ENCODE results near the gene SDC3.

Gene SDC3

DNA sequence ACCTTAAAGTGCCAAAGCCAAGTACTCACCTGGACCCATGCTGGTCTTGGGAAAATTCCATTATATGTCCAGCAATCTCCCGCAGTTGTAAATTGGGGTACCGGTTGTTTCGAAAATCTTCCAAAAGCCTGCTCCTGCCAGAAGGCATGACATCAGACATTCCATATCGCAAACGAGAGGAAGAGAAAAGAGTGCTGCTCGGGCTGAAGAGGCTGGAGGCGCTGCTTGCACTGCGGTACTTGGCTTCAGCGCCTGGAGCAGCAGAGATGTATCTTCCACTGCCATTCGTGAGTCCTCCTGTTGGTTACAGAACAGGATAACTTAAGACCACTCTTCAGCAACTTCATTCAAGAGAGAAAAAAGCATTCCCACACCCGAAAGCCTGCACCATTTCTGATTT, 45.1 kb upstream of the SDC3 start:
- no peak overlapping the region for H3K27ac ChIP-seq (replicated peaks)
- no peak for DNase-seq (ENCODE audit: low read depth in 1 of 2, low spot score in 1 of 2)

GRCh38 chr1:30952098-30952497, 43.5 kb upstream of the SDC3 start:
- Histone ChIP-seq H3K27me3 (ENCODE audit: insufficient read depth, poor library complexity, severe bottlenecking) (no peaks in the 10 kb centered on the region), H3K4me3 (replicated peaks; ENCODE audit: insufficient read depth, low read length) (no peak overlapping the region), H3K27ac (replicated peaks) (no peak overlapping the region)
- TF ChIP-seq REST (IDR thresholded peaks at IDR 0.05; ENCODE audit: insufficient replicate concordance, low read depth) (no peak), POLR2AphosphoS5 (IDR thresholded peaks at IDR 0.05; ENCODE audit: low read depth) (no peak), CTCF (IDR thresholded peaks at IDR 0.05; ENCODE audit: insufficient read depth, low read length) (no peak), SPI1 (IDR thresholded peaks at IDR 0.05; ENCODE audit: borderline replicate concordance, low read depth) (no peak), GABPA (IDR thresholded peaks at IDR 0.05; ENCODE audit: low read depth) (no peak)
- no peak for DNase-seq (ENCODE audit: low read depth in 1 of 2, low spot score in 1 of 2)

More for the DNA sequence above, 45.1 kb upstream of the SDC3 start:
- no peak for TF ChIP-seq REST (IDR thresholded peaks at IDR 0.05; ENCODE audit: insufficient replicate concordance, low read depth)
- no peak for TF ChIP-seq CTCF (IDR thresholded peaks at IDR 0.05; ENCODE audit: insufficient read depth, low read length)
- TF ChIP-seq SPI1 (IDR thresholded peaks at IDR 0.05; ENCODE audit: borderline replicate concordance, low read depth) = no peak
- no peak for TF ChIP-seq GABPA (IDR thresholded peaks at IDR 0.05; ENCODE audit: low read depth)
- no peak for TF ChIP-seq POLR2AphosphoS5 (IDR thresholded peaks at IDR 0.05; ENCODE audit: low read depth)
- no peaks in the 10 kb centered on the region for H3K27me3 ChIP-seq (ENCODE audit: insufficient read depth, poor library complexity, severe bottlenecking)
- H3K4me3 ChIP-seq (replicated peaks; ENCODE audit: insufficient read depth, low read length) = no peak overlapping the region

DNA sequence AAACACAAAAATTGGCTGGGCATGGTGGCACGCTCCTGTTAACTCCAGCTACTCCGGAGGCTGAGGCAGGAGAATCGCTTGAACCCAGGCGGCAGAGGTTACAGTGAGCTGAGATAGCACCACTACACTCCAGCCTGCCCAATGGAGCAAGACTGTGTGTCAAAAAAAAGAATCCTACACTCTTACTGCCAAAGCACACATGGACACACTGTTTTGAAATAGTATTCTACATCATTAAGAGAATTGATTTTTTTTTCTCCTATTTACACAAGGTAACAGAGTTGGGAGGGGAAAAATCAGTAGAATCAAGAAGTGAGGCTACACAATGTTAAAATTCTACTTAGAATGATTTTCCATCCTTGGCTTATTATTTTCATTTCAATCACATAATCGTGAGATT, 42.1 kb upstream of the SDC3 start:
- DNase-seq (ENCODE audit: low read depth in 1 of 2, low spot score in 1 of 2) = no peak
- H3K27ac ChIP-seq (replicated peaks) = no peak overlapping the region
- TF ChIP-seq CTCF (IDR thresholded peaks at IDR 0.05; ENCODE audit: insufficient read depth, low read length) (no peak), REST (IDR thresholded peaks at IDR 0.05; ENCODE audit: insufficient replicate concordance, low read depth) (no peak), POLR2AphosphoS5 (IDR thresholded peaks at IDR 0.05; ENCODE audit: low read depth) (no peak), GABPA (IDR thresholded peaks at IDR 0.05; ENCODE audit: low read depth) (no peak), SPI1 (IDR thresholded peaks at IDR 0.05; ENCODE audit: borderline replicate concordance, low read depth) (no peak)
- H3K27me3 ChIP-seq (ENCODE audit: insufficient read depth, poor library complexity, severe bottlenecking) = no peaks in the 10 kb centered on the region
- no peak overlapping the region for H3K4me3 ChIP-seq (replicated peaks; ENCODE audit: insufficient read depth, low read length)

All from HL-60 (cell line).